GM21786 (cell line): ENCODE results near the gene STIL.
"Not testable (repeated sequence)": the region's sequence is repeated elsewhere in the genome, so short reads cannot be mapped to it uniquely, and the experiment has no call there.

Experiments
- ATAC-seq: cut with Tn5 transposase; IDR thresholded peaks from one replicate; pipeline ENCODE4 v1.9.1; 2021; ENCODE audit not compliant: unreplicated experiment

Gene STIL

DNA sequence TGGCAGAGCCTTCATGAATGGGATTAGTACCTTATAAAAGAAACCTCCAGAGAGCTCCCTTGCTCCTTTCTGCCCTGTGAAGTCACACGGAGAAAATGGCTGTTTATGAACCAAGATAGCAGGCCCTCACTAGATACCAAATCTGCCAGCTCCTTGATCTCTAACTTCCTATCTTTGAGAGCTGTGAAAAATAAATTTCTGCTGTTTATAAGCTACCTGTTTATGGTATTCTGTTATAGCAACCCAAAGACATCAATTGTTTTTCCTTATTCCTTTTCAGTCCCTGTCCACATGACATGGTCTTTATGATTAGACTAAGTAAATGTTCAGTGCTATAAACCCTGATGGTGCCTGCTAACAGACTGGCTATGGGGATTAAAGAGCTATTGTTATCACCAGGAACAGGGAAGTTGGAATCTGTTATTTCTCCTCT is 9.7 kb upstream of the STIL start:
- ATAC-seq, result no peak

DNA sequence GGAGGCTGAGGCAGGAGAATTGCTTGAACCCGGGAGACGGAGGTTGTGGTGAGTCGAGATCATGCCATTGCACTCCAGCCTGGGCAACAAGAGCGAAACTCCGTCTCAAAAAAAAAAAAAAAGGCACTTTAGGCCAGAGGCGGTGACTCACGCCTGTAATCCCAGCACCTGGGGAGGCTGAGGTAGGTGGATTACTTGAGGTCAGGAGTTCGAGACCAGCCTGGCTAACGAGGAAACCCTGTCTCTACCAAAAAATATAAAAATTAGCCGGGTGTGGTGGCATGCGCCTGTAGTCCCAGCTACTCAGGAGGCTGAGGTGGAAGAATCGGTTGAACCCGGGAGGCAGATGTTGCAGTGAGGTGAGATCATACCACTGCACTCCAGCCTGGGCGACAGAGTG is 6.0 kb upstream of the STIL start:
- ATAC-seq, result not testable (repeated sequence)

DNA sequence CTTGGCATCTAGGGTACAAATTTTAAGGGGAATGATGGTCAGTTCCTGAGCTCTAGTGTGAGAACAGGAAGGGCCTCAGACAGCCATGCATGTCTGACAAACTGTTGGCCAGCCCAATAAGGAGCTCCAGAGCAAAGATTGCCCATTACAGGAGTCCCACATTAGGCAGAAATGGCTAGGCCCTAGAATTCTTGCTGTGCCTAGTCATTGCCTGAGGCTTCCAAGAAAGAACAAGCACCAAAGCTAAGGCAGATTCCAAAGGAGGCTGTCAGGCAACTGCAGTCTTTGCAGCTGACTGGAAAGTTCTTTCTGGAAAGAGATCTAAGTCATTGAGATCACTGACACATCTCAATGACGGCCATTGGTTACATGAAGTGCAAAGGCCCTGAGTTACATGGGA is 3.9 kb upstream of the STIL start:
- ATAC-seq, result no peak

DNA sequence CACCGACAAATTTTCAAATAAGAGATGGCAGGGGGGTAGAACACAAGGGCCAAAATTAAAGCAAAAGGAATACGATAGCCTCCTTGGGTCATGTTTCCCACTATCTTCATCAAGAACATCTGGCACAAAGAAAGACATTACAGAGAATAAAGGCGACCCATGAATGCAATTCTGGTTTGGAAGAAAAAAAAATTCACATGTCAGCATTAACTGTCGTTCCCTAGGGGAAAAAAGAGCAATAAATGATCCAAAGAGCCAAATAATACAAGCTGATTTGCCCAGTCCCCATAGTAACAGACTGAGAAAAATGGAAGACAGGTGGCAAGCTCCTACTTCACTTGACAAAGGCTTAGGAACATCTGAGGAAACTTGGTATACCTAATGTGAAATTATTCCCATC is 4.5 kb downstream of the STIL start:
- no peak for ATAC-seq

DNA sequence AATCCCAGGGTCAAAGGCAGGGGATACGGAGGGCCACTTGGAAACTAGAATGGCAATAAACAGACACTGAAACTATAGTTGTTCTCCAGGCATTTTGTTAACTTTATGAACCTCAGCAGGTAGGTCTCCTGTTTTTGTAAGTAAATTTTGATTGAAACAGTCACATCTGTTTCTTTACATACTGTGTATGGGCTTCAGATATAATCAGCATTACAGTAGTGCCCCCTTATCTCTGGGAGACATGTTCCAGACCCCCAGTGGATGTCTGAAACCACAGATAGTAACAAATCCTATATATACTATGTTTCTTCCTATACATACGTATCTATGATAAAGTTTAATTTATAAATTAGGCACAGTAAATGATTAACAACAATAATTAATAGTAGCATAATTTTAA is 11.5 kb downstream of the STIL start:
- no peak for ATAC-seq

DNA sequence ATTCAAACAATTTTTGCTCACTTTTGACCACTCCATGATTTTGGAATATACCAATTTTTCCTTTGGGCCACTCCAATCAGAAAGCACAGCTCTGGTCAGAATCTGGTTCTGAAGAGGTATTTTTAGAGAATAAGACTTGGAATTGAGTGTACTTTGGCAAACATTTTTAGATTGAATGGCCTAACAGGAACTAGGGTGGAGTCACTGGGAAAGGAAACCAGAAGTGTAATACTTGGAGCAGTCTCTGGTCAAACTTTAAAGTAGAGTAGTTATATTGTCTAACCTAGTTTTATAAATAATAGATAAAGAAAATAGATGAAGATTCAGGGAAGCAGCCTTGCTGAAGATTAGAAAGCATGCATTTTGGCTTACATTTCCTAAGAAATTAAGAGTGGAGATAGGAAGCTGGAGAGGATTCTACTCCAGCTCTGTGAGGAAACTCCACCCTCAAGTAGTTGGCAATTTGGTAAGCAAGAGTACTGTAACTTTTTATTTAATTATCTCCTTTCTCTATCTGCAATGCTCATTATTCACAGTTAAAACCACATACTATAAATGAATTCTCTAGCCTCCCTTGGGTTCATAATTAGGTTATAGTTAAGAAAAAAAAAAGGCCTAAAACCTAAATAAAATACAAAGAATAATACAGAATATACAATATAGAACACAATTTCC is 15.8 kb downstream of the STIL start:
- no peak for ATAC-seq

DNA sequence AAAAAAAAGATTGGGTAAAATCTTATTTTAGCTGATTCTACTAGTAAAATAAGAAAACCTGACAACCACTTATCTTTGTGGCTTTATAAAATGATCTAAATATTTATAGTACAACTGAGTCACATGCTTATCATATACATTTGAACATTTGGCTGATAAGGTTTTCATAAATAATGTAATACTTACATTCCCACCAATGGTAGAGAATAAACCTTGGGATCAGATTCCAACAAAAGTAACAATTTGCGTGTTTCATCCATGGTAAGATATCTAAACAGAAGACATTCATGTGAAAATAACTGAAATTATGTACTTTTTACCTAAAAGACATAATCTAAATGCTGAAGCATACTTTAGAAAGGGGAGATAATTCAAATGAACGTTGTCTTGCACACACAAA is 18.4 kb downstream of the STIL start:
- no peak for ATAC-seq

DNA sequence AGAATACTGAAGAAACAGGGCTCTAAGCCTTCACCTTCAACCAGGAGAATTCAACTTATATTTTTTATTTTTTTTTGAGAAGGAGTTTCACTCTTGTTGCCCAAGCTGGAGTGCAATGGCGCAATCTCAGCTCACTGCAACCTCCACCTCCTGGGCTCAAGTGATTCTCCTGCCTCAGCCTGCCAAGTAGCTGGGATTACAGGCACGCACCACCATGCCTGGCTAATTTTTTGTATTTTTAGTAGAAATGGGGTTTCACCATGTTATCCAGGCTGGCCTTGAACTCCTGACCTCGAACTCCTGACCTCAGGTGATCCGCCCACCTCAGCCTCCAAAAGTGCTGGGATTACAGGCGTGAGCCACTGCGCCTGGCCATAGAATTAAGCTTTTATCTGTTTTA is 19.1 kb downstream of the STIL start:
- ATAC-seq, result not testable (repeated sequence)

DNA sequence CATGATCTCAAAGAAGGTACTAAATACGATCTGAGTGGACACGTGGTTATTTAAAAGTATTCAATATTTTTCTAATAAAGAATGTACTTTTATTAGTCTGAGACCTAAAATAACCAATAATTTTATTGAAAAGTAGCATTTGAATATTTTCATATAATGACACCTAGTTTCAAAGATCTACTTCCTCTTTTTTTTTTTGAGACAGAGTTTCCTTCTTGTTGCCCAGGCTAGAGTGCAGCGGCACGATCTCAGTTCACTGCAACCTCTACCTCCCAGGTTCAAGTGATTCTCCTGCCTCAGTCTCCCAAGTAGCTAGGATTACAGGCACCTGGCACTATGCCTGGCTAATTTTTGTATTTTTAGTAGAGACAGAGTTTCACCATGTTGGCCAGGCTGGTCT is 25.8 kb downstream of the STIL start:
- ATAC-seq, result not testable (repeated sequence)

DNA sequence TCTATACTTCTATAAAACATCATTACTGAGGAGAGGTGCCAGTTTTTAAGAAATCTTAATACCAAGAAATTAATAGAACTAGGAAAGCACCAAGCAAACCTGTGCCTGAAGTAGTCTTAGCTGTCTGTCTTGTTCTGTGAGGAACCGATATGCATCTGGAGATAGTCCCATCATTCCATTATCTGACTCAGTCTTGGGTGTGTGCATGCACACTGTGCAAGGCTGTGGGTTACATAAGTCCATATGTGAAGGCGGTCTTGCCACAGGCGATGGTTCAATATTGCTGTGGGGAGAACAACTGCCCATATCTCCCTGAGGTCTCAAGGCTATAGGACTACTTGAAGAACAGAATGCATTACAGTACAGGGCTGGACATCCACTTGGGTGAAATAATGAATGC is 33.8 kb downstream of the STIL start:
- no peak for ATAC-seq

DNA sequence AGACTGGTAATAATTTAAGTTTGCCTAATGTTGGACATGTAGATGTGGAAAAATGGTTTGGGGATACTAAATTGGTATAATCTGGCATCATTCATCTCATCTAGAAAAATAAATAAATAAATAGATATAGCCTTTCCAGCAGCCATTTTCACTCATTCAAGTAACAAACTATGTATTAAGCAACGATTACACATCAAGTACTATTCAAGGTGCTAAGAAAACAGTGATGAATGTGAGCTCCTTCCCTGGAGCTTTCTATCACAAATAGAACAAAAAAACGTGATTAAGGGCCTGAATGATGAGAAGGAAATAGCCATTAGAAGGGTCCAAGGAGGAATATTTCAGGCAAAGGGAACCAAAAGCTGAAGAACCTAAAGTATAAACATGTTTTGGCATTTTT is 37.1 kb downstream of the STIL start:
- ATAC-seq, result no peak

DNA sequence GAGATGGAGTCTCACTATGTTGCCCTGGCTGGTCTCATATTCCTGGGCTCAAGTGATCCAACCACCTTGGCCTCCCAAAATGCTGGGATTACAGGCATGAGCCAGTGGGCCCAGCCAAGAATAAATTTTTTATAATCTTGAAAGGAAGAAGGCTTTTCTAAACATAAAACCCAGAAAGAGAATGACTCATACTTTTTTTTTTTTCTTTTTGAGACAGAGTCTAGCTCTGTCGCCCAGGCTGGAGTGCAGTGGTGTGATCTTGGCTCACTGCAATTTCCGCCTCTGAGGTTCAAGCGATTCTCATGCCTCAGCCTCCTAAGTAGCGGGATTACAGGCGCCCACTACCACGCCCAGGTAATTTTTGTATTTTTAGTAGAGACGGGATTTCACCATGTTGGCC is 38.1 kb downstream of the STIL start:
- ATAC-seq, result not testable (repeated sequence)

DNA sequence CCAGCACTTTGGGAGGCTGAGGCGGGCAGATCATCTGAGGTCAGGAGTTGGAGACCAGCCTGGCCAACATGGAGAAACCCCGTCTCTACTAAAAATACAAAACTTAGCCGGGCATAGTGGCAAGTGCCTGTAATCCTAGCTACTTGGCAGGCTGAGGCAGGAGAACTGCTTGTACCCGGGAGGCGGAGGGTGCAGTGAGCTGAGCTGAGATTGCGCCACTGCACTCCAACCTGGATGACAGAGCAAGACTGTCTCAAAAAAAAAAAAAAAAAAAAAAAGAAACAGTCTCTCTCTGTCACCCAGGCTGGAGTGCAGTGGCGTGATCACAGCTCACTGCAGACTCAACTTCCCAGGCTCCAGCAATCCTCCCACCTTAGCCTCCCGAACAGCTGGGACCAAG is 48.4 kb downstream of the STIL start:
- ATAC-seq, result not testable (repeated sequence)

DNA sequence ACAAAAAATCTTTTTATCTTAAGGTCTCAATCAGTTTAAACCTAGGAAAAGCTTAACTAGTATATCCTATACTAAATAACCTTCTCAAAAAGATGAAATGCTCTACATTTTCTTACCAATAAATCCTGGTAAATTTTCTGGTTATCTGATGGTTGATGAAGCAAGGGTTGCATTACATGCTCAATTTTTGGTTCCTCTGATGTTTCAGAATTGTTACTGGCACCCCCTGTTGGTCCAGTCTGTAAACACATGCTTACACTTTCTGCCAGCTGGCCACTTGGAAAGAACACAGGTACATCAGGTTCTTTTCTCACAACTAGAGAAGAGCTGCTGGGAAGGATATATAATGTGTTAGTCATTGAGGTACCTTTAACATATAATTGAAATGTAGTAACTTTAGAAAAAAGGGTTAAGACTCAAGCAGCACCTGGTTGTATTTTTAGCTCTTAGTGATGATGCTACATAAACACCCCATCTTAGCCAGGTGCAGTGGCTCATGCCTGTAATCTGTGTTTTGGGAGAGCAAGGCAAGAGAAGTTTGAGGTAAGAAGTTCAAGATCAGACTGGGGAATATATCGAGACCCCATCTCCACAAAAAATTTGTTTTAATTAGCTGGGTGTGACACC is 51.0 kb downstream of the STIL start:
- no peak for ATAC-seq

DNA sequence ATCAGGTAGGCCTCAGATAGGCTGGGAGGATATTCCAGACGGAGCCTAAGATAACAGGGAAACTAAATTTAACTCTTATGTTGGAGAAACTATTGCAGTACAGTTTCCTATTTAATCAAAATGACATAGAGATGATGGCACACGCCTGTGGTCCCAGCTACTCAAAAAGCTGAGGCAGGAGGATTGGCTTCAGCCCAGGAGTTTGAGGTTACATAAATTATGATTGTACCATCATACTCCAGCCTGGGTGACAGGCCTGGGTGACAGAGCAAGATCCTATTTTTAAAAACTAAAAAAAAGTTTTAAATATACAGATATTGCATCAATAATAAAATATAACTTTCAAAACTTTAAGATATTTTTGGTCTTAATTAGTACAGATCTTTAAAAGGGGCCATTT is 56.7 kb downstream of the STIL start:
- ATAC-seq, result no peak

DNA sequence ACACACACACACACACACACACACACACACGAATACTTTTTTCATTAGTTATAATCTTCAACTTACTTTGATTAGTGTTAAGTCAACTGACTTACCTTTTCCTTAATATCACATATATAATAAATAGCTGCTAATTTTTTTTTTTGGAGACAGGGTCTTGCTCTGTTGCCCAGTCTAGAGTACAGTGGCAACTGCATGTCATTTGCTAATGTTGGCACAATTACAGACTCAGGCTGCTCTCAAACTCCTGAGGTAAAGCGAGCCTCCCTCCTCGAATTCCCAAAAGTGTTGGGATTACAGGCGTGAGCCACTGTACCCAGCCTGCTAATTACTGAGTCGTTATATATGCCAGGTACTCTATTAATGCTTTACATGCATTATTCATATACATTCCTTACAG is 61.2 kb downstream of the STIL start:
- no peak for ATAC-seq

DNA sequence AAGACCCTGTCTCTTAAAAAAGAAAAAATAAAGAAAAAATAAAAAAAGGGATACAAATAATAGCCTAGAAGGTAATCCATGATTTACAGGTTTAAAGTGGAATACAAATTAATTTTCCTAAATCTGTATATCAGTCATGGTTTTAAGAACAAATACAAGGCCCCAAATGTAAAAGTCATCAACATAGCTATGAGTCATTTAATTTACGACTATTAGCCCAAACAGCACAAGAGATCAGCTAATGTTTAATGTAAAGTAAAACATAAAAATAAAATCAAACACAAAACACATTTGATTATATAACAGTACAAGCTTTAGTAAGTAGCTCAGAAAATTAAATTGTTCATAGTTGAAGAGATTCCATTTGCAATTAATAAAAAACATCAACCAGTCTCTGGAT is 61.6 kb downstream of the STIL start:
- no peak for ATAC-seq

DNA sequence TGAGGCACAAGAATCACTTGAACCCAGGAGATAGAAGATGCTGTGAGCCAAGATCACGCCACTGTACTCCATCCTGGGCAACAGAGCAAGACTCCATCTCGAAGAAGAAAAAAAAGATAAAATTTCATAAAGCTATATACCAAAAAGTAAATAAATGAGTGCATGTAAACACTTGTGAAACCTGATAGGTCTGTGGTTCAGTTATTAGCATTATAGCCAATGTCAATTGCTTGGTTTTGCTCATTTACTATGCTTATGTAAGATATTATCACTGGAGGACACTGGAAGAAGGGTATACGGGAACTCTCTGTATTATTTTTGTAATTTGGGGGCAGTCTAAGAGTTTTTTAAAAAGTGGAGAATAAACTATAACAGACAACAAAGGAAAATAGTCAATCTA is 64.2 kb downstream of the STIL start:
- ATAC-seq, result no peak

DNA sequence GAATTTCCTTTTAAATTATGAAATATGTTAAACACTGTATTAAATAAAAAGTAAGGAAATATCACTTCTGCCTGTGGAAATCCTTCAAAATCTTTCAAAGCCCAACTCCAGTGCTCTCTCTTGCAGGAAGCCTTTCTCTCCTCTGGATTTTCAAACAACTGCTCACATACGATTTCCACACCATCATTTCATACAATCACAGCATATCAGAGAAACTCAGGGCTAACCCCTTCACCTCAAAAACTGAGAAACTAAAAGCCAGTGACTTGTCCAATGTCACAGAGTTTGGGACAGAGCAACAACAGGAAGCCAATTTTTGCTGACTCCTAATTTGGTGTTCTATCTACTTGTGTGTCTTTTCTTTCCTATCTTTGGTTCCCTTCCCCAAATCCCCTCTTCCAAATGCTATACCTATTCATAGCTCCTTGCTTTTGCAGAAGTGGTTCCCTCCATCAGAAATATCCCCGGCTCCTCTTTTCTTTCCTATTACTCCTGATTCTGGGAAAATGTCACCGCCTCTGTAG is 69.5 kb downstream of the STIL start:
- ATAC-seq, result no peak

DNA sequence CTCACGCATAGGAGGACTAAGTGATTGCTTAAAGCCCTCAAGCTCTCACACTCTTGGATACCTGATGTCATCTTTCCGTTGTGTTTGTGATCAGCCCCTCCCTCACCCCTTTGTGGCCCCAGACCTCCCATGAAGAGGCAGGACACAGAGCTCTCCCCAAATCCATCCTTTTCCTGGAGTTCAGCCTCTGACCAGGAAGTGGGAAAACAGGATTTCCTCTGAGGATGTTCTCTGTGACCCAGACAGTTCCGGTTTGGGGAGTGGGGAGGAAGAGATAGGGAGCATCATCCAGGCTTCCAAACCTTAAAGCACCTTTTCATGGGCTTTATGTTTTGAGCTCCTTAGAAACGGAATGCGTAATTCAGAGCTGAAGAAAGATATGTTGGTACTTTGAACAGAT is 70.0 kb downstream of the STIL start:
- ATAC-seq, result no peak

DNA sequence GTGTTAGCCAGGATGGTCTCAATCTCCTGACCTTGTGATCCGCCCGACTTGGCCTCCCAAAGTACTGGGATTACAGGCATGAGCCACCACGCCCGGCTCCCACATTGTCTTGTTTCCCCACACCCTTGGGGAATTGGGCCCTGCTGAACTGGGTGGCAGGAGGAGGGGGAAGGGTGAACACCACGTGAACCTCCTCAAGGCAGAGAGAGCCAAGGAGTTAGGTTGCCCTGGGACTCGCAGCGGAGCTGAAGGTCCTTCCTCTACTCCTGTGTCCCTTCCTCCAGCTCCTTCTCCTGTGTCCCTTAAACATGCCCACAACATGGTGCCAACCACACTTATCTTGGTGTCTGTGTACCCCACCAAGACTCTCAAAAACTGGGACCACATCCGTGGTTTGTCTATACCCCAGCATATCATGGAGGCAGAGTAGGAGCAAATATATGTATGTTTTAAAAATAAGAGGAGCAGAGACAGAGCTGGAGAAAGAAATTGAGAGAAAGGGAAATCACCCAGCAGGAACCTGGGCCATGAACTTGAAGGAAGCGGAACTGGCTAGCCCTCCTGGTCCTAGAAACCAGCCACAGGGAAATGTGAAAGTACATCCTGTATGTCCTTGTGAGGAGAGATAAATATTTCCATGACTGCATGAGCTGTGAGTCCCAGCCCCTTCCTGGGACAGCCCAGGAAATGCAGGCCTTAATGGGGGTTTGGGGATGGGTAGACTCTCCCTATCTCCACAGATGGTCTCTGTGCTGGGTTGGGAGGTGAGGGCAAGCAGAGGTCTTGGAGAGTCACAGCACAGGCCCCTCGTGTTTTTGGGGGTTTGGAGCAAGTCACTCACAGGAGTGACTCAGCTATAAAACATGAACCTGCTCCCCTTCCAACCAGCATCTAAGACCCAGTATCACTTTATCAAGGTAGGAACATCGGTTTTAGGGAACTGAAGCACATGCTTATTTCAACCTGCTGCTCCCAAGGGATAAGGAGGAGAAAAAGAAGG is 72.5 kb downstream of the STIL start:
- no peak for ATAC-seq
